Sigmoid colon (tissue), 7 donors: Measurements from ENCODE around the gene HAGH. TPM values are rescaled to one million over a fixed set of nuclear protein-coding genes. Genes with fewer than 3 reads are reported as not detected.

Source experiments
- DNase-seq: peaks from one replicate; pipeline ENCODE4 v3.0.0-alpha.2; 2019
- H3K27ac ChIP-seq, 4 donors: fragments of 200-600 bp; sonication (generic); one replicate each; pipeline ENCODE4 v1.5.1; 2016 to 2019; ENCODE audit warnings: mild to moderate bottlenecking in 1 of 4
- H3K27me3 ChIP-seq, 3 donors: fragments of 200-600 bp; sonication (generic); one replicate each; pipeline ENCODE4 v1.5.1; 2019; ENCODE audit warnings: mild to moderate bottlenecking in 1 of 3
- H3K36me3 ChIP-seq, 4 donors: fragments of 200-600 bp; sonication (generic); one replicate each; pipeline ENCODE4 v1.5.1; 2016 to 2019
- H3K4me1 ChIP-seq, 4 donors: fragments of 200-600 bp; sonication (generic); one replicate each; pipeline ENCODE4 v1.5.1; 2017 to 2019
- H3K4me3 ChIP-seq, 4 donors: fragments of 200-600 bp; sonication (generic); one replicate each; pipeline ENCODE4 v1.5.1; 2017 to 2019; ENCODE audit warnings: mild to moderate bottlenecking in 2 of 4, moderate library complexity in 1 of 4
- H3K9me3 ChIP-seq, 4 donors: fragments of 200-600 bp in 3 of 4; sonication (generic) in 3 of 4; one replicate each; pipeline versions ENCODE4 v1.5.1 to v1.6.1; 2013 to 2019
- CTCF ChIP-seq, 4 experiments: fragments of 450-650 bp in 3 of 4; fragments of 200-600 bp in 1 of 4; IDR thresholded peaks; one replicate each; pipeline ENCODE4 v1.5.1; 2016 to 2019; ENCODE audit warnings: antibody characterized with exemption in 4 of 4, mild to moderate bottlenecking in 3 of 4, moderate library complexity in 2 of 4
- EP300 ChIP-seq, 4 donors: sonication (generic); formaldehyde crosslinking; IDR thresholded peaks; one replicate each; pipeline ENCODE4 v1.6.1; 2017; ENCODE audit warnings: antibody characterized with exemption in 4 of 4
- POLR2A ChIP-seq, 2 donors: fragments of 450-650 bp; IDR thresholded peaks; one replicate each; pipeline ENCODE4 v1.6.1; 2016; ENCODE audit warnings: antibody characterized with exemption in 2 of 2, mild to moderate bottlenecking in 2 of 2, moderate library complexity in 2 of 2
- POLR2AphosphoS5 ChIP-seq, 4 donors: sonication (generic); formaldehyde crosslinking; IDR thresholded peaks; one replicate each; pipeline ENCODE4 v1.6.1; 2017; ENCODE audit warnings: antibody characterized with exemption in 4 of 4
- WGBS, 2 donors: extraction: QIAGEN DNeasy Blood & Tissue Kit; methylation state at CpG; one replicate each; pipeline ENCODE4 v1.1.7; 2013; 5-methylcytosine and 5-hydroxymethylcytosine counted together
- intact Hi-C: fragments of 100-400 bp; cut with DNase I; formaldehyde crosslinking; loops from one replicate; pipeline ENCODE4 v1.15.1; 2023
- polyA plus RNA-seq, 3 donors: library from polyadenylated mRNA; stranded (reverse); fragments of 200-250 nt; gene quantifications; one replicate each; pipeline ENCODE4 v1.2.3, GENCODE V29; 2013
- total RNA-seq, 4 donors: library from RNA; depleted of rRNA; stranded (reverse); fragments of >200 nt; gene quantifications; one replicate each; pipeline ENCODE4 v1.1.0, GENCODE V29; 2016
- donor health status: healthy with polysubstance abuse.
- donor health status: Bipolar disorder and iron deficiency.
- donor health status: healthy.

Gene HAGH
- total and polyA plus RNA-seq, 7 donors: 54.1 to 163 (median 86.9) TPM

- intact Hi-C loops: loop anchor here (10.0 kb wide), 1 partner anchor 1095 kb away; the partner anchor contains the start of genes JMJD8 and STUB1
- Histone ChIP-seq H3K36me3 (peaks cover 0 to 61% (median 41%) of the 10 kb centered on the region in 4 donors), H3K9me3 (no peaks in the 10 kb centered on the region), H3K27ac (no peak overlapping the region), H3K27me3 (no peaks in the 10 kb centered on the region), H3K4me1 (peaks cover 0 to 46% (median 37%) of the 10 kb centered on the region in 4 donors), H3K4me3 (no peak overlapping the region)
- TF ChIP-seq CTCF (IDR thresholded peaks at IDR 0.05): no peak
- TF ChIP-seq POLR2A (IDR thresholded peaks at IDR 0.05): no peak
- TF ChIP-seq EP300 (IDR thresholded peaks at IDR 0.05): no peak
- no peak for TF ChIP-seq POLR2AphosphoS5 (IDR thresholded peaks at IDR 0.05)
- DNase-seq: no peak
- WGBS, 2 donors: 78 to 86% methylated on average over 27 of the region's 27 CpGs
Observed at GRCh38 chr16:1779741-1780676, 46.6 kb downstream of the HAGH start.

DNA sequence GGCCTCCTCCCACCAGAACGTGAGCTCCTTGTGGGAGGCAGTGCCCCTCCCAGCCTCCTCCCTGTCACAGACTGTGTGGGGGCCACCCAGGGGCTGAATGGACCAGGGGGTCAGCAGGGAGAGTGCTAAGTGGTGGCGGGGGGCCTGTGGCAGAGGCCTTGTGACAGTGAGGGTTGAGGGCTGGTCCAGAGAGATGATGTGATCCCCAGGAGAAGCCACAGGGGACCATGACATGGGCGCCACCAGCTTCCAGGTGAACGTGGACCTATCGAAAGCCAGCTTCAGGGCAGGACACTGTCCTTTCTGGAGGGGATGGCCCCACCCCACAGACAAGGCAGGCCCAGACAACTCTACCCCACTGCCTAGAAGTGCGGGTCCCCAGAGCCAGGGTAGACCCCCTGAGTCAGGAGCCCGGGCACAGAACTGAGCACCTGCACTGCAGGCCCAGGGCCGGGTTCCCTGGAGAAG, 47.4 kb downstream of the HAGH start:
- Histone ChIP-seq H3K4me3 (no peak overlapping the region), H3K27ac (no peak overlapping the region), H3K27me3 (no peaks in the 10 kb centered on the region), H3K36me3 (peaks cover 0 to 64% (median 42%) of the 10 kb centered on the region in 4 donors), H3K4me1 (peaks cover 0 to 46% (median 37%) of the 10 kb centered on the region in 4 donors), H3K9me3 (no peaks in the 10 kb centered on the region)
- no peak for DNase-seq
- 82 to 88% methylated on average over 8 of the region's 8 CpGs for WGBS, 2 donors
- intact Hi-C loops: loop anchor here (10.0 kb wide), 1 partner anchor 1094 kb away; the partner anchor contains the start of genes JMJD8 and STUB1
- TF ChIP-seq CTCF (IDR thresholded peaks at IDR 0.05): no peak
- no peak for TF ChIP-seq POLR2AphosphoS5 (IDR thresholded peaks at IDR 0.05)
- TF ChIP-seq POLR2A (IDR thresholded peaks at IDR 0.05): no peak
- TF ChIP-seq EP300 (IDR thresholded peaks at IDR 0.05): no peak

DNA sequence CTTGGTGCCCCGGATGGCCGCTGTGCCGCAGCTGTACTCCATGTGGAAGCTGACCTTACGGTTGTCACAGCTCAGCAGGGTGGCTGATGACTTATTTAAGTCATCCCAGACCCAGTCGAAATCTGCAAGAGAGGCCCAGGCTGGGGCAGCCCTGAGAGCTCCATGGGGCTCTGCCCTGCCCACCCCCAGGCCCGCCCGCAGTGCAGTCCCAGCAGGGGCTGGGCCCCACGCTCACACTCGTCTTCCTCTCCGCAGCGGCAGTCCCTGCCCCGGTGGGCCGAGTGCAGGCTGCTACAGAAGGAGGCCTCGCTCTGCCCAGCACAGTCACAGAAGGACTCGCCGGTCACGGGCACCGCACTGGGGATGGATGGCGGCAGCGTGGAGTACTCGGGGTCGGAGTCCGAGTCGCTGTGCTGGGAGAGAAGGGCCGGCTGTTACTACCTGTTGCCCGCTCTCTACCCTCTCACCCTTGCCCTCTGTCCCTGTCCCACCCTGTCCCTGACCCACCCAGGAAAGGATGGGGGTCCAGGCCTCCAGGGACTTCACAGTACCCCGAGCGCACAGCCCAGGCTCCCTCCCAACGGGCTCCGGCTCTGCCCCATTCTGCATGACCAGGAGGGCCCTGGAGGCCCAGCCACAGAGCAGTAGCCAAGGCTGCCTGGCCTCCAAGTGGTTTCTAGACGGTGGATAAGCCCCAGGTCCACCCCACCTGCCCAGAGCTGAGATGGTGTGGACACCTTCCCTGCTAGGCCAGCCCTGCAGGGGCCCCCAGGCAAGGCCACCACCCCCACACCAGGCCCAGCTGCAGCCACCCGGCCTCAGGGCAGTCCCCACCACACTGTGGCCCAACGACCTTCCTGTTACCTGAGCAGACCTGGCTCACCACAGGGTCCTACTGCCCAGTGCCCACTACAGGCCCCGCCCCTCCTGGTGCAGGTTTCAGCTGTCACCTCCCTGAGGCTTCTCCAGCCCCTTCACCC, 48.1 kb downstream of the HAGH start:
- DNase-seq: no peak
- Histone ChIP-seq H3K9me3 (no peaks in the 10 kb centered on the region), H3K27ac (no peak overlapping the region), H3K4me3 (no peak overlapping the region), H3K27me3 (no peaks in the 10 kb centered on the region), H3K36me3 (peaks cover 0 to 64% (median 42%) of the 10 kb centered on the region in 4 donors), H3K4me1 (peaks cover 0 to 46% (median 36%) of the 10 kb centered on the region in 4 donors)
- TF ChIP-seq POLR2AphosphoS5 (IDR thresholded peaks at IDR 0.05) (no peak), POLR2A (IDR thresholded peaks at IDR 0.05) (no peak), EP300 (IDR thresholded peaks at IDR 0.05) (no peak), CTCF (IDR thresholded peaks at IDR 0.05) (no peak)
- WGBS, 2 donors: 84 to 89% methylated on average over 34 of the region's 34 CpGs
- intact Hi-C loops: loop anchor here (10.0 kb wide), 1 partner anchor 1094 kb away; the partner anchor contains the start of genes JMJD8 and STUB1
